Keratinocyte (primary cell): ENCODE measurements around the gene PLAGL1.

ENCODE experiments used
- CTCF ChIP-seq, 3 experiments: IDR thresholded peaks in 1 of 3; conservative IDR thresholded peaks in 1 of 3; optimal IDR thresholded peaks in 1 of 3; 2 replicates in 2 of 3; 3 replicates in 1 of 3; pipeline versions ENCODE3 to v1.5.1; 2011; ENCODE audit warnings: low read length in 3 of 3, mild to moderate bottlenecking in 3 of 3, moderate library complexity in 2 of 3, control low read depth in 1 of 3, inconsistent platforms in 1 of 3; ENCODE audit not compliant: insufficient read depth in 2 of 3; ENCODE audit errors: extremely low read depth in 1 of 3
- EZH2 ChIP-seq: IDR thresholded peaks from one replicate; pipeline ENCODE4 v1.6.1; 2012; ENCODE audit warnings: inconsistent platforms, mild to moderate bottlenecking, low read length, moderate library complexity

DNA sequence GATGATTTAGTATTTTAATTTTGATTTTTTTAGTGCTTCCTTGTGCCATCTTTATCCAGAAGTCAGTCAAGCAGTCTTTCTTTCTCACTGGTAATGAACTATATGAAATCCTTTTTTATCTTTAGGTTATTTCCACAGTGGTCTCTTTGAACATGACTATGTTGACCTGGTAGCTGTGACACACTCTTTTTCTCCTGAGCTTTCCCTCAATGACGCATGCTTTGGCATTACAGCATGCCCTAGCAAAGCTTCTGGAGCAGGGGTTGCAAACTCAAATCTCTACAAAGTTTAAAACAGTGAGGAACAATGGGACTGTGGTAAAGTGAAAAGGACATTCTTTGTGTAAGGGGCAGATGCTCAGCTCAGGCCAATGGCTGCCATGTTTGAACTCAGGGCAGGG is 4.5 kb upstream of the PLAGL1 start:
- no peak for TF ChIP-seq EZH2
- no peak for TF ChIP-seq CTCF (optimal IDR thresholded peaks at IDR 0.05 in 1 of 3, IDR thresholded peaks at IDR 0.05 in 1 of 3, conservative IDR thresholded peaks at IDR 0.05 in 1 of 3; ENCODE audit: extremely low read depth in 1 of 3, insufficient read depth in 2 of 3, low read length in 3 of 3)
